NCI-H69 (cell line): ENCODE measurements around the gene EVI5L.

Experiments
- DNase-seq: peaks from one replicate; lab custom pipeline; 2025; lab: John Stamatoyannopoulos, UW

The EVI5L gene

GRCh38 chr19:7817801-7818200 lies 12.2 kb upstream of the EVI5L start:
- no peak for DNase-seq

- no peak for DNase-seq
Observed at GRCh38 chr19:7818806-7819205, 11.2 kb upstream of the EVI5L start.

- no peak for DNase-seq
Observed at GRCh38 chr19:7819337-7819736, 10.7 kb upstream of the EVI5L start.

GRCh38 chr19:7820588-7820987 lies 9.4 kb upstream of the EVI5L start:
- no peak for DNase-seq

GRCh38 chr19:7822910-7823515 lies 7.0 kb upstream of the EVI5L start:
- no peak for DNase-seq

GRCh38 chr19:7823686-7824301 lies 6.2 kb upstream of the EVI5L start:
- no peak for DNase-seq

DNA sequence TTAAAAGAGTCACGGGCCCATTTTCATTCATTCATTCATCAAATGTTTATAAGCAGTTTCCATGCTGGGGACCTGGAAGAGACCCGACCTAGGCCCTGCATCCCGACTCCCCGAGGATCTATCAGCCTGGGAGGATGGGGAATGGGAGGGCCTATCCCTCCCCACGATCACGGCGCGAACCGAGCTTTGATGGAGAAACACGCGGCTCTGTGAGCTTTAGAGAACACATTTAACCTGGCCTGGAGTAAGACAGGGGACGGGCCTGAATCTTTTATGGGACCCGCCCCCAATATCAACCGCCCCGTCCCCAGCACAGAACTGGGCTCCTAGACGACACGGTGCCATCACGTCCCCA lies 875 bp upstream of the EVI5L start:
- no peak for DNase-seq

GRCh38 chr19:7830272-7830771 lies 304 bp downstream of the EVI5L start:
- DNase-seq, result no peak

- no peak for DNase-seq
Observed at GRCh38 chr19:7830823-7831222, 805 bp downstream of the EVI5L start.

DNA sequence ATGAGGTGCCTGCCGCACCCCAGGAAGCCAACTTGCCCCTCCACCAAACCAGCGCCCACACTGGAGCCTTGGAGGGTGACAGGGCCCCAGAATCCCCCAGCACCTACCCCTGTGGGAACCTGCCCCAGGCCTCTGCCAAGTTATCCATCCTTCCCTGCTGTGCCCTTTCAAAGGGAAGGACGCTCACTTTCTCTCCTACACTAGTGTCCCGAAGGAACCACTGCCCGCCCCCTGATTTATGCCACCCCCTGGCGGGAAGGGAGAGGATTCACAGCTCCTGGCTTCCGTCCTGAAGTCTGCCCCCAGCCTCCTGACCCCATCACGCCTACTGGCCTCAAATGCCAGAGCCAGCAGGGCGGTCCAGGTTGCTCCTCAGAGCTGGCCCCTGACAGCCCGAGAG lies 1.4 kb downstream of the EVI5L start:
- peak; percentile 41 for DNase-seq

- DNase-seq, result no peak
Observed at GRCh38 chr19:7832009-7832408, 2.0 kb downstream of the EVI5L start.

GRCh38 chr19:7832781-7833180 lies 2.8 kb downstream of the EVI5L start:
- no peak for DNase-seq

DNA sequence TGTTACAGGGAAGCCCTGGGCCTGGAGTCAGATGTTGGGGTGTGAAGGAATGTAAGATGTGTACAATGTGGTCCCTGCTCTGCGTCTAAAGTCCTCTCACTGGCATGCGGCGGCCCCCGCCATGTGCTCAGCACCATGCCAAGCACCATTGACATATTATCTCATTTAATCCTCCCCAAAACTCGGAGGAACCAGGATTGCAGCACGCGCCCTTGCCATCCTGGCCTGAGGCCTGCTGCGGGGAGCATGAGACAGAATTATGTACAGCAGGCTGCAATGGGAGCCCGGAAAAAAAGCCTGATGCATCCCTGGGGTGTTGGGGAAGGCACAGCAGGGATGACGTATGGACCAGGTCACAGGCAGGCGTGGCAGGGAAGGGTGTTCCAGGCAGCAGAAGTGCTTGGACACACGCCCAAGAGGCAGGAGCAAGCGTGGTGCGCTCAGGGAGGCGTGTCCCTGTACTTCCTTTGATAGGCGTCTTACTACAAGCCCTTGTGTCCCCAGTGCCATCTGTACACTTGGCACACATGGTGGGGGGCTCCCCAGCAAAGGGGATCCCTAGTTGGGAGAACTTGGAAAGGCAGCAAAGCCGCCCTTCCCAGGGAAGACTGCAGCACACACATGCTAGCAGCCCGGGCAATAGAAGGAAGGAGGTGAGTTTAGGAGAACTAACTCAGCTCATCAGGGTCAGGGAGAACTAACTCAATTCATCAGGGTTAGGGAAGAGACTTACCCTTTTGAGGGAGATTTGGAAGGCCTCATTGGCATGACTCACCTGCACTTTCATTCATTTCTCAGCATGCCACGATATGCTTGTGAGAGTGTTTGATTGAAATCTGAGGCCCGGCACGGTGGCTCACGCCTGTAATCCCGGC lies 3.4 kb downstream of the EVI5L start:
- peak; percentile 68 for DNase-seq

DNA sequence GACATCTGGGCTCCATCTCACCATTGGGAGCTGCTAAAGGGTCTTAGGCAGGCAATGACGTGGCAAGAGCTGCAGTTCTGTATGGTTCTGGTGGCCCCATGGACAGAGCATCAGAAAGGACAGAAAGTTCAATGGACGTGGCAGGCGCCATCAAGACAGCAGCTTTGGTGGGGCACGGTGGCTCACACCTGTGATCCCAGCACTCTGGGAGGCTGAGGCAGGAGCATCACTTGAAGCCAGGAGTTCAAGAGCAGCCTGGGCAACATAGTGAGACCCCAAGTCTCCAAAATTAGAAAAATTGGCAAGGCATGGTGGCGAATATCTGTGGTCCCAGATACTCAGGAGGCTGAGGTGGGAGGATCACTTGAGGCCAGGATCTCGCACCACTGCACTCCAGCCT lies 9.5 kb downstream of the EVI5L start:
- DNase-seq, result no peak

GRCh38 chr19:7840629-7841028 lies 10.6 kb downstream of the EVI5L start:
- no peak for DNase-seq

DNA sequence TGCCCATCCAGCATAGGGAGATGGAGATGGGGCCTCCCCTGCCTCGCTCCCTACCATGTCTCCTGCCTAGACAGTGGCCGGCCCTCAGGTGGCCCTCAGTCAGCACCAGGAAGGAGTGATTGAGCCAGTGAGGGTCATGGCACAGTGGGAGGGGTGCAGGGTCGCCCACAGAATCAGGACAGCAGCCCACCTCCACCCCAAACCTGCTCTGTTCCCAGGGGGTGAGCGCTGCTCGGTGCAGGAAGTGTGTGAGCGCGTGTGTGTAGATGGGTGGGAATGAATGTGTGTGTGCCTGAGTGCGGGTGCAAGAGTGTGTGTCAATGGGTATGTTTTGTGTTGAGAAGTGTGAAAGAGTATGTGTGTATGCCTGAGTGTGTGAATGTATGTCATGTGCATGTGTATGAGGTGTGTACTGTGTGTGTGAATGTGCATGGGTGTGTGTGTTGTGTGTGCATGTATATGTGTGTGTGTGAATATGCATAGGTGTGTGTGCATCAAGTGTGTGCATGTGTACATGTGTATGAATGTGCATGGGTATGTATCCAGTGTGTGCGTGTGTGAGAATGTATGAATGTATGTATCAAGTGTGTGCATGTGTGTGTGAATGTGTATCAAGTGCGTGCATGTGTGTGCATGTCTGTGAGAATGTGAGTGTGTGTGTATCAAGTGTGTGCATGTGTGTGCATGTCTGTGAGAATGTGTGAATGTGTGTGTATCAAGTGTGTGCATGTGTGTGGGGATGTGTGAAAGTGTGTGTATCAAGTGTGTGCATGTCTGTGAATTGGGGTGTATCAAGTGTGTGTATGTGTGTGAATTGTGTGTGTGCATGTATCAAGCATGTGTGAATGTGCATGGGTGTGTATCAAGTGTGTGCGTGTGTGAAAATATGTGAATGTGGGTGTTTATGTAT lies 12.0 kb downstream of the EVI5L start:
- no peak for DNase-seq

DNA sequence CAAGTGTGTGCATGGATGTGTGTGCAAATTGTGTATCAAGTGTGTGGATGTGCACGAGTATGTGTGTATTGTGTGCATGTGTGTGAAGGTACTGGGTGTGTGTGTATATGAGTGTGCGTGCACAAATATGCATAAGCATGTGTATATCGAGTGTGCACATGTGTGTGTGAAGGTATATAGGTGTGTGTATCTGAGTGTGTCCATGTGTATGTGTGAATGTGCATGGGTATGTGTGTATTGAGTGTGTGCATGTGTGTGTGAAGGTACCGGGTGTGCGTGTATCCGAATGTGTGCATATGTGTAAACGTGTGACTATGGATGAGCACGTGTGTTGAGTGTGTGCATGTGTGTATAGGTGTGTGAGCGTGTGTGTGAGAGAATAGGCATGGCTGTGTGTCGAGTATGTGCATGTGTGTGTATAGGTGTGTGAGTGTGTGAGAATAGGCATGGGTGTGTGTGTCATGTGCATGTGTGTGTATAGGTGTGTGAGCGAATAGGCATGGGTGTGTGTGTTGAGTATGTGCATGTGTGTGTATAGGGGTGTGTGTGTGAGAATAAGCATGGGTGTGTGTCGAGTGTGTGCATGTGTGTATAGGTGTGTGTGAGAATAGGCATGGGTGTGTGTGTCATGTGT lies 12.8 kb downstream of the EVI5L start:
- DNase-seq, result no peak

GRCh38 chr19:7843521-7843920 lies 13.5 kb downstream of the EVI5L start:
- no peak for DNase-seq

DNA sequence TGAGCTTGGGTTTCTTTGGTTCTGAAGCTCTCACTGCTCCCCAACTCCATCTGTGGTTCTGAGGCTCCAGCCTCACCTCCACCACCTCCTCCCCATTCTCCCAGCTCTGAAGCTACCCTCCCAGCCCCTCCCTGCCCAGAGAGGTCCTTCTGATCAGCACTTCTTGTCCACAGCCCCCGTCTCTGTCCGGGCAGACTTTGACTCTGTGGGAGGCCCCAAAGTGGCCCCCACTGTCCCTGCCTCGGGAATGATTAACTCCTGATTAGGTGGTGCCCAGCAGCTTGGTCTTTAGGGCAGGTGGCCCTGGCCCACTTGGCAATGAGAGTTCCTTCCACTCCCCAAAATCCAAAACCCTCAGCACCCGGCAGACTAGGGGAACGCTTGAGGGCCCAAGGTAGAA lies 14.4 kb downstream of the EVI5L start:
- no peak for DNase-seq

DNA sequence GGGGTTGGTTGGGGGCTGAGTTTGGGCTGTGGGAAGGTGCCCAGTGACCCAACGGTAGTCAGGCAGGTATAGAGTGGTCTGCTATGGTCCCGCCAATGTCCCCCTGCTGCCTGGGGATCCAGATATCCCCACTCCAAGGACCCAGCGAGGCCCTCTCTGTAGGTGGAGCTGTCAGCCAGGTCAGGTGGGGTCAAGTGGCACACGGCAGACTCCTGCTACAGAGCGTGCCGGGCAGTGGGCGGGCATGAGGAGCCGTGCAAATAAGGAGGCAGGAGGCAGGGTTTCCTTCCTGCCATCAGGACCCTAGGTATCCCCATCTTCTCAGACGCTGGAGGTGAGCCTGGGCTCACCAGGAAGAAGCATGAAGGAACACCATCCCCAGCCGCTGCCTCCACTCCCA lies 14.9 kb downstream of the EVI5L start:
- DNase-seq, result no peak

- no peak for DNase-seq
Observed at GRCh38 chr19:7845390-7846154, 15.6 kb downstream of the EVI5L start.
